Left ventricle myocardium inferior (tissue), 1 donor: Measurements from ENCODE around the gene ENDOV. TPM values are rescaled to one million over a fixed set of nuclear protein-coding genes. Genes with fewer than 3 reads are reported as not detected.

Experiments used
- DNase-seq: peaks from one replicate; pipeline ENCODE4 v3.0.0-alpha.2; 2020
- H3K27ac ChIP-seq: fragments of 200-600 bp; replicated peaks from 2 replicates; pipeline ENCODE4 v1.8.0; 2021
- H3K27me3 ChIP-seq: fragments of 200-600 bp; 2 replicates; pipeline ENCODE4 v1.8.0; 2021; ENCODE audit warnings: low read depth
- H3K36me3 ChIP-seq: fragments of 200-600 bp; 2 replicates; pipeline ENCODE4 v1.8.0; 2021
- H3K4me1 ChIP-seq: fragments of 200-600 bp; 2 replicates; pipeline ENCODE4 v1.8.0; 2021
- H3K4me3 ChIP-seq: fragments of 200-600 bp; 2 replicates; pipeline ENCODE4 v1.8.0; 2021; ENCODE audit warnings: mild to moderate bottlenecking, moderate library complexity
- H3K9me3 ChIP-seq: fragments of 200-600 bp; replicated peaks from 2 replicates; pipeline ENCODE4 v1.8.0; 2021
- CTCF ChIP-seq: fragments of 200-600 bp; IDR thresholded peaks from 2 replicates; pipeline ENCODE4 v1.8.0; 2021; ENCODE audit warnings: antibody characterized with exemption, mild to moderate bottlenecking, borderline replicate concordance
- intact Hi-C: fragments of 100-400 bp; cut with micrococcal nuclease; formaldehyde crosslinking; loops from one replicate; pipeline ENCODE4 v1.11.0; 2022
- total RNA-seq: library from RNA; stranded (reverse); fragmentation: NEBNext Ultra II Directional; extraction: Animal tissue kit (Norgen Biotek cat#: 25700); gene quantifications from one replicate; pipeline ENCODE4 v1.2.1, GENCODE V29; 2021
- donor health status: DM: no; HTN: yes; CAD: no; lungs with severe emphysema.

Gene ENDOV
- total RNA-seq, 1 donor from 2014 or later = 11.3 TPM

- Histone ChIP-seq H3K27ac (no peak overlapping the region), H3K9me3 (no peaks in the 10 kb centered on the region), H3K36me3 (peaks cover 8% of the 10 kb centered on the region), H3K4me3 (no peak overlapping the region), H3K27me3 (no peaks in the 10 kb centered on the region), H3K4me1 (peaks cover 20% of the 10 kb centered on the region)
- no peak for DNase-seq
- TF ChIP-seq CTCF = no peak
- intact Hi-C loops = loop anchor here (10.0 kb wide), 1 partner anchor 561 kb away; no protein-coding TSS in a partner anchor
Observed at GRCh38 chr17:80423536-80424225, 8.7 kb downstream of the ENDOV start.

DNA sequence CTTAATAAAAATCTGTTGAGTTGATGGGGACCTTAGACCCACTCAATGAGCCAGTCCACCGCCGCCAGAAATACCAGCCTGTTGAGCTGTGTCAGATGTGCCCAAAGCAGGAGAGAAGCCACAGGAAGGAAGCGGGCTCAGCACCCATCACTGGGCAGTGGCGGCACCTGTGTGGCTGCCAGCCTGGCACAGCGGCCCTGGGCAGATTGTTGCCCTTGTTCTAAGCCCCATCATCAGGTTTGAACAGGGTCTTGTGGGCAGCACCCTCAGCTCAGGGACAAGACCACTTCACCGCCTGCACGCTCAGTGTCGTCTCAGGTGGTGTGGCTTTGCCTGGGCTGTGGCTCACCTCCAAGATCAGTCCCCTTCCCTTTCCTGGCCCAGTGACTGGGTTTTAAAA is 9.3 kb downstream of the ENDOV start:
- no peak for TF ChIP-seq CTCF
- peaks cover 20% of the 10 kb centered on the region for H3K4me1 ChIP-seq
- intact Hi-C loops = loop anchor here (10.0 kb wide), 1 partner anchor 561 kb away; no protein-coding TSS in a partner anchor
- no peak for DNase-seq
- H3K4me3 ChIP-seq = no peak overlapping the region
- H3K27me3 ChIP-seq = no peaks in the 10 kb centered on the region
- peaks cover 8% of the 10 kb centered on the region for H3K36me3 ChIP-seq
- H3K27ac ChIP-seq = no peak overlapping the region
- H3K9me3 ChIP-seq = no peaks in the 10 kb centered on the region

GRCh38 chr17:80424878-80425765 is 10.2 kb downstream of the ENDOV start:
- intact Hi-C loops = loop anchor here (10.0 kb wide), 1 partner anchor 560 kb away; no protein-coding TSS in a partner anchor
- Histone ChIP-seq H3K4me3 (no peak overlapping the region), H3K27me3 (no peaks in the 10 kb centered on the region), H3K9me3 (no peaks in the 10 kb centered on the region), H3K27ac (no peak overlapping the region), H3K4me1 (peaks cover 20% of the 10 kb centered on the region), H3K36me3 (peaks cover 3% of the 10 kb centered on the region)
- TF ChIP-seq CTCF = no peak
- no peak for DNase-seq

- no peak overlapping the region for H3K4me3 ChIP-seq
- H3K27ac ChIP-seq = no peak overlapping the region
- no peaks in the 10 kb centered on the region for H3K36me3 ChIP-seq
- no peaks in the 10 kb centered on the region for H3K27me3 ChIP-seq
- no peaks in the 10 kb centered on the region for H3K9me3 ChIP-seq
- peaks cover 20% of the 10 kb centered on the region for H3K4me1 ChIP-seq
- DNase-seq = no peak
- intact Hi-C loops = loop anchor here (10.0 kb wide), 1 partner anchor 559 kb away; no protein-coding TSS in a partner anchor
- no peak for TF ChIP-seq CTCF
Observed at GRCh38 chr17:80425835-80426426, 11.0 kb downstream of the ENDOV start.

DNA sequence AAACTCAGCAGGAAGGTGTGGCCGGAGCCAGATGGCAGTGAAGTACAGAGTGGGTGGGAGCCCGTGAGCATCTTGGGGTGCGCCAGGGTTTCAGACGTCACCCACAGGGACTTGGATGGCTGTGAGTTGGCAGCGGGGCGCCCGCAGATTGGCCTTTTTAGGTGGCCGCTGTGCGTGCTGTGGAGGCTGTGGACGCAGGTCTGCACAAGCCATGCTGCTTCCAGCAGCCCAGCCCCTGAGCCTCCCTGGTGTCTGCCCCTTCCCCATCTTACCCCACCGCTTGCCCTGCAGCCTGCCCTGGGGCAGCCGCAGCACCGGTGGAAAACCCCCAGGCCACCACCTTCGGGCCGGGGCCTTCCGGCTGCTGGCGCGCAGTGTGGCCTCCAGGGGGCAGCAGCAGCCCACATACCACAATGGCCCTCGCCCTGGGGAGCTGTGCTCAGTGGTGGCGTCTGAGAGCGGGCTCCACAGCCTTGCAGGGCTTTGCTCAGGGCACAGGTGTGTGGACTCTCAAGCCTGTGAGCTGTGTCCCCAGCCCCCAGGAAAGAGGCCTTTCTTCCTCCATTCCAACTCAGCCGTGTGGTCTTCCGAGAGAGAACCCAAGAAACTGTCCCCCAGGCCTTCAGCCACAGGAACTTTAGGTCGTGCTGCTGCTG is 11.8 kb downstream of the ENDOV start:
- peak; percentile 98 for TF ChIP-seq CTCF
- Histone ChIP-seq H3K27me3 (no peaks in the 10 kb centered on the region), H3K27ac (no peak overlapping the region), H3K4me3 (no peak overlapping the region), H3K36me3 (no peaks in the 10 kb centered on the region), H3K4me1 (peaks cover 20% of the 10 kb centered on the region), H3K9me3 (no peaks in the 10 kb centered on the region)
- intact Hi-C loops = loop anchor here (10.0 kb wide), 1 partner anchor 558 kb away; no protein-coding TSS in a partner anchor
- DNase-seq = peak; percentile 66
